Thyroid gland (tissue), 4 donors: ENCODE data around the gene EPHA8.

Source experiments
- CTCF ChIP-seq, 6 experiments: fragments of 200-600 bp in 3 of 6; fragments of 450-650 bp in 3 of 6; sonication (generic) in 3 of 6; IDR thresholded peaks; one replicate each; pipeline ENCODE4 v1.5.1; 2016 to 2019; ENCODE audit warnings: antibody characterized with exemption in 6 of 6, mild to moderate bottlenecking in 2 of 6, inconsistent platforms in 1 of 6, moderate library complexity in 1 of 6
- POLR2A ChIP-seq, 2 donors: fragments of 450-650 bp; IDR thresholded peaks; one replicate each; pipeline ENCODE4 v1.6.1; 2017; ENCODE audit warnings: antibody characterized with exemption in 2 of 2, mild to moderate bottlenecking in 2 of 2, moderate library complexity in 1 of 2

GRCh38 chr1:22597996-22598395 is 34.7 kb downstream of the EPHA8 start:
- no peak for TF ChIP-seq CTCF (IDR thresholded peaks at IDR 0.05)
- TF ChIP-seq POLR2A (IDR thresholded peaks at IDR 0.05) = no peak
